Mammary epithelial cell (primary cell): Measurements from ENCODE around the gene ZCCHC24.

Experiments
- EZH2 ChIP-seq: IDR thresholded peaks from 2 replicates; pipeline ENCODE4 v1.6.1; 2012; ENCODE audit warnings: low read length, inconsistent platforms, borderline replicate concordance
- TF ChIP-seq, protein P1 (sequence below), 2 donors: IDR thresholded peaks in 1 of 2; conservative IDR thresholded peaks in 1 of 2; 2 replicates each; pipeline ENCODE4 v1.5.1; 2011 to 2012; ENCODE audit warnings: inconsistent platforms in 2 of 2, low read length in 2 of 2, mild to moderate bottlenecking in 2 of 2, control low read depth in 1 of 2, low read depth in 1 of 2; ENCODE audit not compliant: insufficient read depth in 1 of 2; ENCODE audit errors: extremely low read depth in 1 of 2

DNA sequence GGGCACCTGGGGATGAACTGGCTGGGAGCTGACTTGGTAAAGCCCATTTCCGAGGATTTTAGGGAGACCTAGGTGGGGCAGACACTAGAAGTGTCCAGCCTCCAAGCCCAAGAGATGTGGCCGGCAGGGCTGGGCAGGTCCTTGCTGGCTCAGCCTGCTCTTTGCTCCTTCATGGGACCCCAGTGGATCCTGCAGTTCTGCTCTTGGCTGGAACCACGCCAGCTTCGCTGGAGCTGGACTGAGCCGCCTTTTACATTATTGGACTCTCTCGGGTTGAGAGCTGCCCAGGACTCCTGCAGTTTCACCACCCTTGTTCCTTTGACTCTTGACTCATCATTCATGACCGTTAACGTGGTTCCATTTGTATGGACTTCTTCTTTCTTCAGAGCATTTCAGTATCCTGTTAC is 92.4 kb downstream of the ZCCHC24 start:
- TF ChIP-seq, protein P1, sequence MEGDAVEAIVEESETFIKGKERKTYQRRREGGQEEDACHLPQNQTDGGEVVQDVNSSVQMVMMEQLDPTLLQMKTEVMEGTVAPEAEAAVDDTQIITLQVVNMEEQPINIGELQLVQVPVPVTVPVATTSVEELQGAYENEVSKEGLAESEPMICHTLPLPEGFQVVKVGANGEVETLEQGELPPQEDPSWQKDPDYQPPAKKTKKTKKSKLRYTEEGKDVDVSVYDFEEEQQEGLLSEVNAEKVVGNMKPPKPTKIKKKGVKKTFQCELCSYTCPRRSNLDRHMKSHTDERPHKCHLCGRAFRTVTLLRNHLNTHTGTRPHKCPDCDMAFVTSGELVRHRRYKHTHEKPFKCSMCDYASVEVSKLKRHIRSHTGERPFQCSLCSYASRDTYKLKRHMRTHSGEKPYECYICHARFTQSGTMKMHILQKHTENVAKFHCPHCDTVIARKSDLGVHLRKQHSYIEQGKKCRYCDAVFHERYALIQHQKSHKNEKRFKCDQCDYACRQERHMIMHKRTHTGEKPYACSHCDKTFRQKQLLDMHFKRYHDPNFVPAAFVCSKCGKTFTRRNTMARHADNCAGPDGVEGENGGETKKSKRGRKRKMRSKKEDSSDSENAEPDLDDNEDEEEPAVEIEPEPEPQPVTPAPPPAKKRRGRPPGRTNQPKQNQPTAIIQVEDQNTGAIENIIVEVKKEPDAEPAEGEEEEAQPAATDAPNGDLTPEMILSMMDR (conservative IDR thresholded peaks at IDR 0.05 in 1 of 2, IDR thresholded peaks at IDR 0.05 in 1 of 2; ENCODE audit: extremely low read depth in 1 of 2, insufficient read depth in 1 of 2, low read depth in 1 of 2, low read length in 2 of 2) = no peak
- no peak for TF ChIP-seq EZH2
